Activated CD4-positive, CD25-positive, alpha-beta regulatory T cell treated with anti-CD3 and anti-CD28 coated beads, Interleukin-2, amount 50 U/mL, for 24 hours (primary cell): ENCODE data around the gene RANBP3L.
A peak's percentile ranks its signal among the peaks of the same experiment; 100 is the strongest.

Experiments used
- ATAC-seq, 2 donors: fragments of 150-1000 bp; cut with Tn5 transposase; one replicate each; pipeline ENCODE4 v1.10.0; 2021; ENCODE audit warnings: mild to moderate bottlenecking in 1 of 2, moderate library complexity in 1 of 2

The RANBP3L gene

DNA sequence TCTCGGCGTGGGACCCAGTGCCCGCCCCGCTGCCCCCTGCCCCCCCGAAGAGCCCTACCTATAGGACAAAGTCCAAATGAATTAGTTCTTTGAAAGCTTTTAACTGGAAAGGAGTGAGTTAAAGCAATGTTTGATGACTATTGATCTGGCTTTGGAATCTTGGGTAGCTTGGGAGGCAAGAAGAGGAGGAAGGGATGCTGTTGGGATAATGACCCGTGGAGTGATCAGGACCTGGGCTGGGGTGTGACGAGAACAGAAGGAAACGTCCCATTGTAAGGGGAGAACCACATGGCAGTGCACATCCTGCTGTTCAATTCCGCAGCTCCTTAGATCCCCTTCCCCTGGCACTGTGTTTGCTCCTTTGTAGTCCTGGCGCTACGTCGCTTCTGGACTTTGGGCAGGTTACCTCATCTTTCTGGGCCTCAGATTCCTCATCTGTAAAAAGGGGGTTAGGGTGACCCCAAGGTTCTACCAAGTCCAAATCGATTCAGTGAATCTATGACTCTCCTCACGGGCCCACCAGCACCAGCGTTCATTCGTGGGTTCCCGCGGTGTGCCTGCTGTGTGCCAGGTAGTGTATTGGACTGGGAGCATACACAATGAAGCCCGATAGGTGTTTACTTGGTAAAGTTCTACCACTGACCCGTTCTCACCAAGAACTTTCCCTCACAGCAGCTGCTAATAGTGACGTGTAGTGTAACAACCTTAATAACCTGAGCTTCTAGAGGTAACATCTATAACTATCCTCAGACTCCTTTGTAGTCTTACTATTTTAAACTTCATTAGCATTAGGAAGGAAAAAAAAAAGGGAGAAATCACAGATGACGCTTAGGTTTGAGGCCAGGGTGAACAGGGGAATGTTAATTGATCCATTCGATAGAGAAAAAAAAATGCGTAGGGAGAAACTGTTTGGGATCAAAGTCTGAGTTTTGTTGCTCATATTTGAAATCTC is 58.9 kb downstream of the RANBP3L start:
- ATAC-seq, result no peak

DNA sequence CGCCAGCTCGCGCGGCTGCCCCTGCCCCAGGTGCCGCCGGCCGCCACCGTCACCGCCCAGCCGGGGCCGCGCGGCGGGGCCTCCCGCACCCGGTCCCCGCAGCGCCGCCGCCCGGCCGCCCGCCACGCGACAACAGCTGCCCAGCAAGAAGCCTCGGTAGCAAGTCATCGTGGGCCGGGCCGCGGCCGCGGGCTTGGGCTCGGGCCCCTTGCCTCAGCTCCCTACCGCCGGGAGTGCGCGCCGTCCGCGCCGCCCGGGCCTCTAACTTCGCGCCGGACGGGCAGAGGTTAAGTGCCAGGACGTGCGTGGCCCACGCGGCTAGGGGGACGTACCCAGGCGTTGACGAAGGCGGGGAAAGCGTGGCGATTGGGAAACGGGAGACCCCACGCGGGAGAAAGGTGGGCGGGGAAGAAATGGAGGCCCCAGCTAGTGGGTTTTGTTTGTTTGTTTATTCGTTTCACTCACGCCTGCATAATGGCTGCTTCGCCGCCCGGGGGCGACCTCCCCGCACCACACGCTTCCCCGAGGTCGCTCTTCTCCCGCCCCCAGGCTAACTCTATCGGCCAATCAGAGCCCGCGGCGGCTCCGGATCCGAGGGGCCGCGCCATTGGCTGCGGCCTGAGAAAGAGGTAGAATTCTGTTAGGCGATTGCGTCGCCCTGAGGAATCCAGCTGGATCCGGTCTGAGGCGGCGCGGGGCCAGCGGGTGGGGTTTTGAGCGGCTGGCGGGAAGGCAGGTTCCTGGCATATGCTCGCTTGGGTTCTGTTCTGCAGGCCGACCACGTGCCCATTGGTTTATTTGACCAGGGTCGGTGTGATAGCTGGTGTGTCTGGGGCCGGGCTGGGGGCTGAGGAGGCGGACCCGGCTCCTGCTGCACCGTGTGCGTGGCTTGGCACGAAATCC is 59.8 kb downstream of the RANBP3L start, which contains the start of gene NADK2:
Gene NADK2 (minus strand): TSS at position 295 of the 903 bp plus-strand sequence. CDS start 127 bp downstream, at position 168.
- ATAC-seq, result peak; percentile 91

DNA sequence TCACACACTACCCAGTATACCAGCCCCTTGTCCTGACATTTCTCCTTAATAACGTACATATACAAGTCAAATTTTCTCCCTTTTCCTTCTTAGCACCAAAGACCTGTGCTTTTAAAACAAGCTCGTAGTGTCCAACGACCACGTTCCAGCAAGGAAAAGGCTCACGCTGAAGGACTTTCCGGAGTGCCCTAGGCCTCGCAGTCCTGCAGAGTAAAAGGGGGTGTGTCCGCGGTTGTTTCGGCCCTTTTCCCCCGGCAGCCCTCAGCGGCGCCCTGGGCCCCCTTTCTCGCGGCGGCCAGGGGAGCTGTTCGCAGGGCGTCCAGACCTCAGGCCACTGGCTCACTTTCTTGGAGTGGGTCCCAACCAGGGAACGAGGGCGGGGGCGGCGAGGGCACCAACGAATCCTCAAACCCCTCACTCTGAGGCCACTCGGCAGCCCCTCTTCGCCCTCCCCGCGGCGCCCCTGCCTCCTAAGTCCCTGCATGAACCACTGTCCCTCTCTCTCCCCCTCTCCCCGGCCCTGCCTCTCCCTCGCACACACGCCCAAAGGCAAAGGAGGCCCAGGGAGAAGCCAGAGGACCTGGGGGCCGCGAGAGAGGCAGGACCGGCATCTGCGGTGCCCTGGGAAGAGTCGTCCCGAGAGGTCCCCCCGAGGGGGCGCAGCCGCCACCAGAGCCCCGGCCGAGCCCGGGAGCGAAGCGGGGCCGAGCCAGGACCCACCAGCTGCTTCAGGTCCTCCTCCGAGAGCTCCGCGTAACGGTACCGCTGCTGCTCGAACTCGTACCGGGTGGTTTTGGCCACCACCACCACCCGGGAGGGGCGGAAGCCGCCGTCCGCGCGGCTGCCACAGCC is 60.7 kb downstream of the RANBP3L start:
- ATAC-seq, result peak in 1 of 2 donors; percentile 7

DNA sequence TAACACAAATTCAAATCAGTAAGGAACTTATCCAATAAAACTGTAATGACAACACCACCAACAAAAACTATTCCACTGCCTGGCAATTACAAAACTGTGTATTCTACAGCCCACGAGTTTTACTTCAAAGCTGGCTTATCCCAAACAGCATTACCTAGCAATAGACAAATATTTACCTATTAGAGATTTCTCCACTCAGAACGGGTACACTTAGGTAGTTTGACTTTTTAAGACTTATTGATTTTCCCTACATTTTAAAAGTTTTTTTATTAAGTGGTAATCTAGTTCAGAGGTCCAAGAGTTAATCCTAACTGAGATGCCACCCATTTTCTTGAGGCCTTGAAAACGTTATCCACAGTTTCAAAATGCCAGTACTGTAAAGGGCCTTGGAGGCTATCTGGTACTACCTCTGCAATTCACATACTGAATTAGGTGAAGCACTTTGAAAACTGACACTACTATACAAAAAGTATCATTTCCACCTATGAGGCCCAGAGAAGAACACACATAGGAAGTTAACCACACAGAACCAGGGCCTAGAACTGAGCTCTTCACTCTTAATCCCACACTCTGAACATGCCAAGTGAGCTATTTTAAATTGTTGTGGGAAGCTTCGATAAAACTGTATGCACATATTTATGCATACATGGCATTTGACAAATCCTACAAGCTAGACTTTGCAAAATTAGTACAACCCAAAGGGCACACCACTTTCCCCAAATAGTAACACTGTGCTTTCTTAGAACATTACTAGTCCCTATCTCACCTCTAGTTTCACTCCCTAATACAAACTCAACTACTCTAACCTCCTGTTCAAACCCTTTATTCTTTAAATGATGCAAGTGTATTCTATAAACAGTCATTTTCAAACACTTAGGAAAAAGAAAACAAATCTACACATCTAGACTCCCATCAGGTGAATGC is 62.1 kb downstream of the RANBP3L start:
- no peak for ATAC-seq

DNA sequence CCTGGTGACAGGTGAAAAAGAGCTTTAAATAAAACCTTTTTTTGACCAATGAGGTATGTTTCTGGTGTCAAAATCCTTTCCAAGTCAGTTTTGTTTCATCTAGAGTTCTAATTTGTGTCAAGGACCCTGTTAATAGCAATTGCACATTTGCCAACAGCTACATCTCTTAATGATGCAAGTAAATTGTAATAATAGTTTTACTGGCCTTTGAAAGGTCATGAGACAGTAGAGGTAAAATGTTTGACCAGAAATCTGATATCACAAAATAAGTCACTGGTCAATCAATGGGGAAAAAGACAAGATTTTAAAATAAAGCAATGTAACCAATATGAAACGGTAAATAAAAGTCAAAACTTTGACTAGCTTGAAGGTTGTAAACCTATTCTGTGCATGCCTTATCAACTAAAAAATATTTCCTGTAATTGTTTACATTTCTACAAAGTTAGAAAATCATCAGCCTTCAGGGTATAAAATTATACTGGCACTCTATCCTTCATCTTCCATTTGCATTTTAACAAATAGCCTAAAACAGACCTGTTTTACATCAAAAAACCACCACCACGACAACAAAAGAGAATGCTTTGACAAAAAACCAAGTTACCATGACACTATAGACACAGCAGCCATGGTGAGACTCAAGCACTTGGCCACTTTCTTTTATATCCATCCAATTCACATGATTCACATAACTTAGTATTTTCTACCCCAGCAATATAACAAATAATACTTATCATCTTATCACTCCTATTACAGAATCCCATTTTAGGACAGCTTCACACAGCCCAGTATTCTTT is 63.0 kb downstream of the RANBP3L start:
- ATAC-seq, result no peak

DNA sequence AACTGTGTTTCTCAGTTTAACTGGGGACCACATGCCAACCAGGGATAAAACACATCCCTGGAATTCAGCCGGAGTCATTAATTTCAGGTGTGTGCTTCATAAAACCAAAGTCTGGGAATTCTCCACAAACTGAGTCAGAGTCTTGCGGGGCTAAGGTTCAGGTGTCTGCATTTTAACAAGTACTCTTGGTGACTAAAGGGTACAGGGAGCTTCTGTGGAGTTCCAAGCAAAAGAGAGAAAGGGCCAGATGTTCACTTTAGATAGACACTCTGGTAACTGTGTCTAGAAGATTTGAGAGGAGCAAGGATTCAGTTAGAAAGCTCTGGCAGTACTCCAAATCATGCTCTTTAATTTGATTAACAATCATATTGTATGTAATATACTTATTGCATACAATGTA is 64.0 kb downstream of the RANBP3L start:
- ATAC-seq, result no peak

DNA sequence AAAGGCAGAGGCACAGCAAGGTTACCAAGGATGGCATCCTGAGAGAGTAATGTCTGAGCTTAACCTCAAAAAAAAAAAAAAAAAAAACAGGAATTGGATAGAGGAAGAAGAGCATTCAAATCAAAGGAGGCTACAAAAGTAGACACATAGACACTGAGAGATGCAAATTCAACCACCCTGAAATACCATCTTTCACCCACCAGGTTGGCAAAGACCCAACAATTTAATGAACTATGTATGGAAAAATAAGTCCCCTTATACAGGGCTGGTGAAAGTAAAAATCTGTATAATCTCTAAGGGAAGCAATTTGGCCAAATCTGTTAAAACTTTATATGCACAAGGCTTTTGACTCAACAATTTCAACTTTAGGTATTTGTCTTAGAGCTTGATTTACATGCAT is 64.9 kb downstream of the RANBP3L start:
- ATAC-seq, result no peak

DNA sequence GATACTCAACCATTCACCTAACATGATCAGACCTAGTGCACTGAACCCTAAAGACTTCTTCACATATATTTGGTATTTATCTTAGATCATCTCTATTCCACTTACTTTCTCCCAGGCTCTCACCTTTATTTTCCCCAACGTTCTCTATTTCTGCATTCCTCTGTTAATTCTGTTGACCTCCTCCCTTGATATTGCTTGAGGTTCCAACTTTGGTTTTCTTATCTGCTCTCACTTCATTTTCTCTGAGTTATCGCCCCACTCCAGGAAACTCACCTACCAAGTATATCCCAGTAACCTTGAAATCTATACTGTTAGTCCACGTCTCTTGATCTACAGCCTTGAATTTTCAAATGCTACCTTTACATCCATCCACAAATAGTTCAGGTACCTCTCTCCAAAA is 69.2 kb downstream of the RANBP3L start:
- ATAC-seq, result no peak

DNA sequence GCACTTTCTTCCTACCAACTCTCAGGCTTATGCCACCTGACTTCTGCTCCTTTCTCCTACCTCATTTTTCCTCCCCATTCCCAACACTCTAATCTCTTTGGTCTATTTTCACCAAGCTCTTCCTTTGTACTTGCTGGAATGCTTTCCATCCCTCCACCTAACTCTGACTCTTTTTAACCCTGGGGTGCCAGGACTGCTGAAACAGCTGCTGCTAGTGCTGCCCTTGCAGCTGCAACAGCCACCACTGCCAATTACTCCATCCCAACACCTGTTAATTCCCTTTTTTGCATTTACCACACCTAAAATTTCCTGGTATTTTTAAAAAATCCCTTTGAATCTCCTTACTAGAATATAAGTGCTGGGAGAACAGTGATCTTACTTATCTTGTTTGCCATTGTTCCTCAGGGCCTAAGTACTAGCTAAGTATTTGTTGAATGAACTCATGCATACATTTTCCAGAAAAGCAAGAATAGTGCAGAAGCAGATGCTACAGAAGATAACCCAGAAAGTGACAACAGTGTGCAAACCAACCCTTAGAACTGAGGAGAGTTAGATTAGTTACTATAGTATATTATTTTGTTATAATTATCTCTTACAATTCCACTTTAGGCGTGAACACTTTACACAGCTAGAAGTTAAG is 71.4 kb downstream of the RANBP3L start:
- ATAC-seq, result no peak

DNA sequence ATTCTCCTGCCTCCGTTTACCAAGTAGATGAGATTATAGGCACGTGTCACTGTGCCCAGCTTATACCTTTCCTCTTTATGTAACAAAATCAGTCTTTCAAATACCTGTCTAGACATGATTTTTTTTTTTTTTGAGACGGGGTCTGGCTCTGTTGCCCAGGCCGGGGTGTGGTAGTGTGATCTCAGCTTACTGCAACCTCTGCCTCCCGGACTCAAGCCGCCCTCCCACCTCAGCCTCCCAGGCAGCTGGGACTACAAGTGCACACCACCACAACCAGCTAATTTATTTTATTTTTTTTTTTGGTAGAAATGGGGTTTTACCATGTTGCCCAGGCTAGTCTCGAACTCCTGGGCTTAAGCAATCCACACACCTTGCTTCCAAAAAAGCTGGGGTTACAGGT is 73.2 kb downstream of the RANBP3L start:
- no peak for ATAC-seq

DNA sequence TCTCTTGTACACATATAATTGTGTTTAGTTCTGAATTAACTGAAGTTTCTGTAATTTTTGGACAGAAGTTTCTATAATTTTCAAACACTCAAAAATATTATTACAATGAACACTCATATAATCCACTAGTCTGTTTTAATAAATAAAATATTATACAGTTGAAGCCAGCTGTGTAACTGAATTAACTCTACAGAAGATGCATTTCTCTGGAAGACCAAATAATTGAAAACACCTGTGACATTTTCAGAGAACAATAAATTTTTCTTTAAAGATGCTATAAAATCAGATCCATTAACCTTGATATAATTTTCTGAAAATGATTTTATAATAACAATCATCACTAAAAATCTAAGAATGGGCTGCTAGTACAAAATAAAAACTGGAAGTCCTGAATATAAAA is 74.7 kb downstream of the RANBP3L start:
- ATAC-seq, result no peak

DNA sequence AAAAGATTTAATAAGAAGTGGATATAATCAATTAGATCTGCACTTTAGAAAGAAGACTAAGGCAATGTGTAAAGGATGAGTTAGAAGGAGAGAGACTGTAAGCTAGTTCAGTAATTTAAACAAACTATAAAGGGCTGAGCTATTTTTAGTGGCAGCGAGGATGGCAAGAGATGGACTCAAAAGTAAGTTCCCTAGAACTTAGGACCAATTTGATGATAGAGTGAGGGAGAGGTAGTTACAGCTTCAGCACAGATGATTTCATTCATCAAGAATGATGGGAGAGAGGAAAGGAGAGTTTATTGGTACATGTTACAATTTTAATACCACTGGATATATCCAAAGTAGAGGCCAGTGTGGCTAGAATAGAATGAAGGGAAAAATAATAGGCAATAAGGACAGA is 79.1 kb downstream of the RANBP3L start:
- ATAC-seq, result no peak

DNA sequence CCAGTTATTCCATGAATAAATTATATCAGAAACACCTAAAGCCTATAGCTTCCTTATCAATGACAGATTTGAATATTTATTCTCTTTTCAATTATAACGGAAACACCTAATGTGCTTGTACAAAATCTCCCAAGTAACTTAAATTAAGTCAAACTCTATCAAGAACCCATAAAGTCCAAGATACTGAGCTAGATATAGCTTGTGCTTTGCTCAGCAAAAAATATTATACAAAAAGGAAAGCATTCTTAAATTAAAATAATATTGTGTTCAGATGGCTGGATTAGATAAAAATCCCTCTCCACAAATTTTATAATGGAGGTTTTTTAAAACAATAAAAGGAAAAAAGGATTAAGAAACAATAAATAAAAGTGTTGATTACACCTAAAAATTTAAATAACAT is 83.7 kb downstream of the RANBP3L start:
- no peak for ATAC-seq

DNA sequence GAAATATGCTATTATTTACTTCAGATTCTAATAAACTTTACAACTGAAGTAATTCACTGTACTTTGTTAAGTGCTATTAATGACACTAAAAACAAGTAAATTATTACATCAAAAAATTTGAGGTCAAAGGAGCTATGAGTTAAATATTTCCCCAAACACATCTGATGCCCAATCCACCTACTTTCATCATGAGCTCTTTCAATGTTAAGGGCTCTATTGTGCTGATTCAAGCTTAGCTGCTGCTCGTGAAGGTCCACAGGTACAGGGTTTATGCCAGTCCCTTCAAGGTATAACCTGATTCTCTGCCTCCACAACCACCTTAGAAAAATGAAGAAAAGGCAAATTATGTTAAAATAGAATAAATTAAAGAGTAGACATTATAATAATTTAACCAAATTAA is 84.1 kb downstream of the RANBP3L start:
- no peak for ATAC-seq

DNA sequence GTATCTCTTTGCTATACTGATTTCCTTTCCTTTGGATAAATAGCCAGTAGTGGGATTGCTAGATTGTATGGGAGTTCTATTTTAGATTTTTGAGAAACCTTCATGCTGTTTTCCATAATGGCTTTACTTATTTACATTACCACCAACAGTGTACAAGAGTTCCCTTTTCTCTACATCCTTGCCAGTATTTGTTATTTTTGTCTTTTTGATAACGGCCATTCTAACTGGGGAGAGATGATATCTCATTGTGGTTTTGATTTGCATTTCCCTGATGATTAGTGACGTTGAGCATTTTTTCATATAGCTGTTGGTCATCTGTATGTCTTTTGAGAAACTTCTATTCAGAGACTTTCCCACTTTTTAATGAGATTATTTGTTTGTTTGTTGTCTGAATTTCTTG is 85.8 kb downstream of the RANBP3L start:
- no peak for ATAC-seq

DNA sequence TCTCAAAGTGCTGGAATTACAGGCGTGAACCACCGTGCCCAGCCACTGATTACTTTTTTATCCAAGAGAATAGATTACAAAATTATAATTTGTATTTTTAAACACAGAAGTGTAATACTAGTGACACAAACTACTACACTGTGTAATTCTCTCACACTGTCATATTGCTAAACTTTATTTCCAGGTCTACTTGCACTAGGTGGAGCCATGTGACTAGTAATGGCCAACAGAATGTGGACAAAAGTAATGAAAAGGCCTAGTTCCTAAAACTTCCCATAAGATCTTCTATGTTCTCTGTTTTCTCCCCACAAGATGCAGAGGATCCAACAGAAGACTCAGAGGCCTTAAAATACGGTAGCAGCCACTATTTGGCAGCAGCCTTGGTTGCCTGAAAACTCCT is 87.3 kb downstream of the RANBP3L start:
- ATAC-seq, result no peak

DNA sequence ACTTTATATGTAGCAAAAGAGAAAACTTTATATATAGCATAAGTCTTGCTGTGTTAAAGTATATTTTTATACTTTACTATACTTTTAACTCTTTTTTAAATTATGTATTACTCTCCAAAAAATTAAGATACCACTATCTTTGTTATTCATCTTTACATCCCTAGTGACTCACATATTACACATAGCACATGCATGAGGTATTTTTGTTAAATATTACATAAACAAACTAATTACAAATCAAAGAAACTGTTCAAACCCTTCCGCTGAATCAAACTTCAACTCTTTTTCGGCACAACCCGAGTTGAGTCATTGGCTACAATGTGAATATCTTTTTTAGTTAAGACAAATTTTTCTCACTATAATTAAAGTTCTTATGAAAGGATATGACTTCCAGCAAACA is 92.0 kb downstream of the RANBP3L start:
- ATAC-seq, result no peak

DNA sequence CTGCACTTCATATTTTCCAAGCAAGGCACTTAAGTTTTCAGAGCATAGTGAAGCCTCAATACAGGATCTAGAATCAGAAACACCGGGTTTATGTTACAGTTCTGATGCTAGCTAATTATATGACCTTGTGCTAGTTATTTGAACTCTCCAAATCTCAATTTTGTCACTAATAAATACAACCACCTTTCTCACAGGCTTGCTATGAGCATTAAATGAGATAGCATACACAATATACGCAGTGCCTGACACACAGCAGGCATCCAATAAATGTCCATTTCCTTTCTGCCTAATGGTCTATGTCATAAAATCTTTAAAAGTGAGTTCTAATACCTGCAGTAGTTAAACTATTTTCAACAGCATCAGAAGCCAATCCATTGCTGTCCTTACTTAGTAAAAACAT is 92.9 kb downstream of the RANBP3L start:
- ATAC-seq, result no peak

DNA sequence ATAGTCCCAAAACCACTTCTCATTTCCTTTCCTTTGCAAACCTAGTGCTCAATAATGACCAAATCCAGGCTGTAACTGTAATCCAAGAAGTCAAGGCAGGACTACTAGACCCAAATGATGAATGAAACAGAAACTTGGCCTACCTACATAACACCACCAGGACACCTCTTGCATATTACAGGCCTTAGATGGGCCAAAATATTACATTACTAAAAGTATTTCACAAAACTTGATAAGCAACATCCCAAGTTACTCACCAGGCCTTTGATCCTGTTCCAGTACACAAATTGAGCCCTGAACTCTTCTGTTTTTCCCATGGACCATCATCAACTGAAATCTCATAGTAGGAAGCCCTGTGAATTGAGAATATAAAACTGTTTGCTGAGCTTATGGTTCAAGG is 94.8 kb downstream of the RANBP3L start:
- no peak for ATAC-seq

DNA sequence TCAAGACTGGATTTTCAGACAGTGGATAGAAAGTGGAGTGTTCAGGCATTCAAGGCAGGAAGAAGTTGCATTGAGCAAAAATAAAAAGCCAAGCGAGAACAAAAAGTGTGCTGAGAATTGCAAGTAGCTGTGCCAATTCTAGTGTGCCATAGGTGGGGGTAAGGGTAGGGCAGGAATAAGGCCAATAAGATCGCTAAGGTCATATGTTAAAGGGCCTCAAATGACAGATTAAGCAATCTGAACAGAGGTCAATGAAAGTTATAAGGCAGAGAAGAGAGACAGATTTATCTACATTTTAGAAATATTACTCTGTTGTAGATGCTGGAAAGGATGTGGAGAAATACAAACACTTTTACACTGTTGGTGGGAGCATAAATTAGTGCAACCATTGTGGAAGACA is 96.4 kb downstream of the RANBP3L start:
- no peak for ATAC-seq
